Smooth muscle cell (in vitro differentiated cells): ENCODE results near the gene FAM168A. TPM values are rescaled to one million over a fixed set of nuclear protein-coding genes. Genes with fewer than 3 reads are reported as not detected.
A peak's percentile ranks its signal among the peaks of the same experiment; 100 is the strongest.

ENCODE experiments used
- DNase-seq: peaks from one replicate; lab custom pipeline; 2025; ENCODE audit not compliant: unreplicated experiment; lab: John Stamatoyannopoulos, UW
- H2AFZ ChIP-seq: fragments of 200-600 bp; sonication (generic); 2 replicates; pipeline ENCODE4 v1.6.0; 2016; ENCODE audit warnings: antibody characterized with exemption, low read depth, mild to moderate bottlenecking
- H3F3A ChIP-seq: fragments of 200-600 bp; sonication (generic); 2 replicates; pipeline ENCODE4 v1.6.0; 2017; ENCODE audit warnings: antibody characterized with exemption, low read depth
- H3K27ac ChIP-seq: fragments of 200-600 bp; sonication (generic); 2 replicates; pipeline ENCODE4 v1.5.1; 2016; ENCODE audit warnings: low read depth, mild to moderate bottlenecking
- H3K27me3 ChIP-seq: fragments of 200-600 bp; sonication (generic); 2 replicates; pipeline ENCODE4 v1.6.1; 2016; ENCODE audit warnings: low read depth, mild to moderate bottlenecking
- H3K36me3 ChIP-seq: fragments of 200-600 bp; sonication (generic); 2 replicates; pipeline ENCODE4 v1.5.1; 2016; ENCODE audit warnings: low read depth
- H3K4me1 ChIP-seq: fragments of 200-600 bp; sonication (generic); 2 replicates; pipeline ENCODE4 v1.5.1; 2016; ENCODE audit warnings: low read depth
- H3K4me2 ChIP-seq: fragments of 200-600 bp; sonication (generic); 2 replicates; pipeline ENCODE4 v1.6.0; 2016; ENCODE audit warnings: mild to moderate bottlenecking
- H3K4me3 ChIP-seq: fragments of 200-600 bp; sonication (generic); 2 replicates; pipeline ENCODE4 v1.5.1; 2016; ENCODE audit warnings: mild to moderate bottlenecking
- H3K79me2 ChIP-seq: fragments of 200-600 bp; sonication (generic); 2 replicates; pipeline ENCODE4 v1.6.0; 2016; ENCODE audit warnings: low read depth, mild to moderate bottlenecking
- H3K9ac ChIP-seq: fragments of 200-600 bp; sonication (generic); 2 replicates; pipeline ENCODE4 v1.6.0; 2016; ENCODE audit warnings: low read depth
- H3K9me3 ChIP-seq: fragments of 200-600 bp; sonication (generic); replicated peaks from 2 replicates; pipeline ENCODE4 v1.5.1; 2016; ENCODE audit warnings: low read depth
- H4K20me1 ChIP-seq: fragments of 200-600 bp; sonication (generic); 2 replicates; pipeline ENCODE4 v1.6.0; 2016; ENCODE audit warnings: low read depth
- WGBS: methylation state at CpG from one replicate; pipeline ENCODE4 v1.1.7; 2016; ENCODE audit warnings: low lambda C conversion rate; 5-methylcytosine and 5-hydroxymethylcytosine counted together
- polyA plus RNA-seq: library from polyadenylated mRNA; unstranded; fragments of >200 nt; fragmentation: Nextera tagmentation; extraction: Ambion mirVana; gene quantifications from 2 replicates; pipeline ENCODE4 v1.2.1, GENCODE V29; 2016
- total RNA-seq: library from RNA; depleted of rRNA; stranded (reverse); fragments of >200 nt; gene quantifications from 2 replicates; pipeline ENCODE4 v1.2.3, GENCODE V29; 2014
- TF ChIP-seq, protein P1 (sequence below): fragments of 200-600 bp; sonication (generic); IDR thresholded peaks from 2 replicates; pipeline ENCODE4 v1.5.1; 2017; ENCODE audit warnings: borderline replicate concordance, mild to moderate bottlenecking, antibody characterized with exemption; ENCODE audit not compliant: insufficient read depth, poor library complexity, severe bottlenecking

Gene FAM168A
- total and polyA plus RNA-seq, 2 experiments from 2014 or later: 10.8 to 32.5 TPM

DNA sequence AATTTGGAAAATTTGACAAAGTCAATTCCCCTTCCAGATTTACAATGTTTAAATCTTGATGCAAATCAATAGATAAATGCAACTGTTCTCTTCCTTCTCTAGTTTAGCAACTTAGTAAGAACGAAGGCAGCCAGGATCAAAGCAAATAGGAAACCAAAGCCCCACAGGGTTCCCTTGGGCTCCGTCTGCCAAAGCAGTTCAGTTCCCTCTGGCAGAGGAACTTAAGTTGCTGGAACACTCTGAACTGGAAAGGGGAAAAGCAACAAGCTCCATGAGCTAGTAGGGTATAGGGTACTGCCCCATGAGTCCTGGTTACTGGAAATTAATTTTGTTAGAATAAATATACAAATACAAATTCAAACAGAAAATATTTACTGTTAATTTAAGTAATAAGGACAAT, 130.4 kb downstream of the FAM168A start:
- Histone ChIP-seq H3F3A (peaks cover 11% of the 10 kb centered on the region), H3K79me2 (peaks cover 7% of the 10 kb centered on the region), H3K27ac (peak overlapping the region; percentile 85), H2AFZ (no peak overlapping the region), H3K9ac (no peak overlapping the region), H3K27me3 (no peaks in the 10 kb centered on the region), H4K20me1 (peaks cover 39% of the 10 kb centered on the region), H3K36me3 (no peaks in the 10 kb centered on the region), H3K4me2 (no peak overlapping the region), H3K4me3 (no peak overlapping the region), H3K9me3 (no peaks in the 10 kb centered on the region), H3K4me1 (peaks cover 24% of the 10 kb centered on the region)
- 81% methylated on average over 2 of the region's 2 CpGs for WGBS
- TF ChIP-seq, protein P1, sequence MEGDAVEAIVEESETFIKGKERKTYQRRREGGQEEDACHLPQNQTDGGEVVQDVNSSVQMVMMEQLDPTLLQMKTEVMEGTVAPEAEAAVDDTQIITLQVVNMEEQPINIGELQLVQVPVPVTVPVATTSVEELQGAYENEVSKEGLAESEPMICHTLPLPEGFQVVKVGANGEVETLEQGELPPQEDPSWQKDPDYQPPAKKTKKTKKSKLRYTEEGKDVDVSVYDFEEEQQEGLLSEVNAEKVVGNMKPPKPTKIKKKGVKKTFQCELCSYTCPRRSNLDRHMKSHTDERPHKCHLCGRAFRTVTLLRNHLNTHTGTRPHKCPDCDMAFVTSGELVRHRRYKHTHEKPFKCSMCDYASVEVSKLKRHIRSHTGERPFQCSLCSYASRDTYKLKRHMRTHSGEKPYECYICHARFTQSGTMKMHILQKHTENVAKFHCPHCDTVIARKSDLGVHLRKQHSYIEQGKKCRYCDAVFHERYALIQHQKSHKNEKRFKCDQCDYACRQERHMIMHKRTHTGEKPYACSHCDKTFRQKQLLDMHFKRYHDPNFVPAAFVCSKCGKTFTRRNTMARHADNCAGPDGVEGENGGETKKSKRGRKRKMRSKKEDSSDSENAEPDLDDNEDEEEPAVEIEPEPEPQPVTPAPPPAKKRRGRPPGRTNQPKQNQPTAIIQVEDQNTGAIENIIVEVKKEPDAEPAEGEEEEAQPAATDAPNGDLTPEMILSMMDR: no peak
- DNase-seq: no peak

GRCh38 chr11:73466643-73467042, 131.3 kb downstream of the FAM168A start:
- peaks cover 24% of the 10 kb centered on the region for H3K4me1 ChIP-seq
- H3K4me2 ChIP-seq: peak overlapping the region; percentile 71
- no peak overlapping the region for H2AFZ ChIP-seq
- H3F3A ChIP-seq: peaks cover 11% of the 10 kb centered on the region
- no peaks in the 10 kb centered on the region for H3K36me3 ChIP-seq
- peaks cover 31% of the 10 kb centered on the region for H4K20me1 ChIP-seq
- peak overlapping the region; percentile 85 for H3K27ac ChIP-seq
- TF ChIP-seq, protein P1: no peak
- no peaks in the 10 kb centered on the region for H3K27me3 ChIP-seq
- no peak overlapping the region for H3K9ac ChIP-seq
- 97% methylated on average over 1 of the region's 1 CpG for WGBS
- H3K9me3 ChIP-seq: no peaks in the 10 kb centered on the region
- no peak for DNase-seq
- H3K79me2 ChIP-seq: peaks cover 7% of the 10 kb centered on the region
- no peak overlapping the region for H3K4me3 ChIP-seq

DNA sequence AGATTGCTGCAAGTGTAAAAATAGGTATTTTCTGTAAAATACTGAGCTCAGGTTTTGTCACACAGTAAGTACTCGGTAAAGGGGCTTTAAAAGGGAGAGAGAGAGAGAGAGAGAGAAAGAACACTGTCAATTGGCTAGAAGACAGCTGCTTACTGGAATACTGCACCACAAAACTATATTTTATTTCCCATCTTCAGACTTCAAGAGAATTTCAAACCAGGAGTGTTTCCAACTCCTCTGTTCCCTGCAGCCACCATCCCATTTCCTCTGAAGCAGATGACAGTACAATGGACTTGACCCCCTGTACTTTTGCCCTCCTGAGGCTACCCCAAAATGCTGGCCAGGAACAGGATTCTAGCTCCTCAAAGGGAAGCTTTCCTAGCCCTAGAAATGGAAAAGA, 132.0 kb downstream of the FAM168A start:
- Histone ChIP-seq H2AFZ (no peak overlapping the region), H3K9ac (no peak overlapping the region), H3K79me2 (peaks cover 4% of the 10 kb centered on the region), H3K9me3 (no peaks in the 10 kb centered on the region), H3K27me3 (no peaks in the 10 kb centered on the region), H3F3A (peaks cover 11% of the 10 kb centered on the region), H3K27ac (peak overlapping the region; percentile 85), H3K4me3 (no peak overlapping the region), H3K36me3 (no peaks in the 10 kb centered on the region), H3K4me2 (peak overlapping the region; percentile 71), H3K4me1 (peaks cover 24% of the 10 kb centered on the region), H4K20me1 (peaks cover 24% of the 10 kb centered on the region)
- TF ChIP-seq, protein P1: no peak
- no peak for DNase-seq
- WGBS: 47% methylated on average over 1 of the region's 1 CpG

DNA sequence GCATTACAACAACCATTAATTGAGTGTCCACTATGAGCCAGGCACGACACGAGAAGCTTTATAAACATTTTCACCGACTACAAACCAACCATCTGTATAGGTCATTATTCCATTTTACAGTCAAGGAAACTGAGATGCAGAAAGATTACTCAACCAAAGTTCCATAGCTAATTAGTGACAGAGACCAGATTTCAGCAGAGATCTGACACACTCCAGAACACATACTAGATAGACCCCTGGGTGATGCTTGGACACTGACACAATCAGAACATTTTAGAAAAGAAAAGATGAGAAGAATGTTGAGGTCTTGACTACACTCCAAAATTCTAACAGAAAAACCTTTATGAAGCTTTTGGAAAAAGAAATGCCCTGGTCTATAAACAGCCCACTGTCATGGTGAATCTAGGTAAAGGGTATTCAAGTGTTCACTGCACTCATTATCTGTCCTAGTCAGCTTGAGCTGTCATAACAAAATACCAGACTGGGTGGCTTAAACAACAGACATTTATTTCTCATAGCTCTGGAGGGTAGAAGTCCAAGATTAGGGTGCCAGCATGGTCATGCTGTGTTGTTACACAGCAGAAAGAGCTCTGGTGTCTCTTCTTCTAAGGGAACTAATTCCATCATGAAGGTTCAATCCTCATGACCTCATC, 132.8 kb downstream of the FAM168A start:
- Histone ChIP-seq H3K36me3 (no peaks in the 10 kb centered on the region), H2AFZ (no peak overlapping the region), H3K4me2 (peak overlapping the region; percentile 71), H3K4me1 (peaks cover 24% of the 10 kb centered on the region), H3K27me3 (no peaks in the 10 kb centered on the region), H3K9me3 (no peaks in the 10 kb centered on the region), H3K4me3 (no peak overlapping the region), H3F3A (peaks cover 11% of the 10 kb centered on the region), H3K9ac (no peak overlapping the region), H3K79me2 (no peaks in the 10 kb centered on the region), H4K20me1 (peaks cover 19% of the 10 kb centered on the region), H3K27ac (peak overlapping the region; percentile 85)
- 9% methylated on average over 3 of the region's 3 CpGs for WGBS
- DNase-seq: no peak
- TF ChIP-seq, protein P1: no peak
